Measurements from ENCODE around the gene MAFB.

Gene MAFB

DNA sequence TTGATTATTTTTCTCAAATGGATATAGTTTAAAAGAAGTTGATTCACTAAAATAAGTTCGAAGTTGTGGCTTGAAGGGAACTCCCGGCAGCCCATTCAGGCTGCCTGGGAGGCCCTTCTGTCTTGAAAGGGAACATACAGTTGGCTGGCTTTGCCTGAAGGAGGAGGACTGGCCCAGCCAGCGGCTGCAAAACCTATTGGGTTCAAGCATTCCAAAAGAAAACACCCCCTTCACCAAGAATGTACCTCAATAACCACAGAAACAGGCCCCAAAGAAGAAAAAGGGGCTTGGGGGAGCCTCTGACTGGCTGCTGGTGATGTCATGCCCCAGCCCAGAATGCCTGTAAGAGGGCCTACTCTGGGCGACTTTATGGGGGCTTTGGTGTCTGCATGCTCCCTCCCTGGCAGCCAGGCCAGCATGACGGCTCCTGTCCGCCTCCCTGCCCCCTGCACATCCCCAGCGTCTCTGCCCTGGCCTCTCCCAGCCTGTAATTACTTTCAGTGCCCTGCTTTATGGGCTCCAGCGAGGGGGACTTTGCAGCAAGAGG, 36.5 kb downstream of the MAFB start:
- DNase-seq = no peak

- DNase-seq = no peak
These were observed 37.9 kb downstream of the MAFB start for GRCh38 chr20:40651151-40651550.

GRCh38 chr20:40650707-40651106, 38.3 kb downstream of the MAFB start:
- no peak for DNase-seq

DNA sequence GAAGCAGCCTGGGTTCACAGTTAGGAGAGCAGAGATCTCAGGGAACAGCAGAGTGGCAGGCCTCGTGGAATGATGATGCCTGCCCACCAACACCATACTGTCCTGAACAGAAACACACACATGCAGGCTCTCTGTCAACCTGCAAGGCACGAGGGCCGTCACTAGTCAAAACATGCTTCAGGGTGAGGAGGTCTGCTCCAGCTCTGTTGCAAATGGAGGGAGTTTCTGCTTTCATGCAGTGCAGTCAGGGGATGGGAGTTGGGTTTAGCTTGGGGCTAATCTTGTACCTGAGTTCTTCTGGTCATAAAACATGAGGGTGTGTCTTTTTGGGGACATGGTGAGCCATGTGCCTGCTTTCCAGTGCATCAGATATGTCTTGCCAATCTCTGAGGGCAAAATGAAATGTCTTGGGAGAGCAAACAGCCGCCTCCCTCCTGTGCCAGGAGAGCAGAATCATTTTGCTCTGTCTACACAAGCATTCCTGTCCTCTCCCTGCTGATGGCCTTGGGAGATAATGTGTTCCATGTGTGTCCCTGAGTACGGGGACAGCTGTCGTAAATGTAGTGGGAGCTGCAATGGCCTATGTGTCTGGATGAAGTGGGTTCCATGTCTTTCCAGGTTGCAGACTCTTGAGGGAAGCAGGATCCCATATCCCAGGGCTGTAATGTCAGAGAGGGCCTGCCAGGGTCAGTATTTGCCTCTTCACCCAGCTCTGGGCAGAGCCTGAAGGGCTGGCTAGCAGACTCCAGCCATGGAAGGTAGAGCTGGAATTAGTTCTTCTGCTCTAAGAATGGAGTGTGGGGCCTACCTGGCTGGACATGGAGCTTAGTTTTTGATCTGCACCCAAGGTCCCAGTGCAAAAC, 40.6 kb downstream of the MAFB start:
- DNase-seq = no peak

GRCh38 chr20:40646813-40647212, 42.2 kb downstream of the MAFB start:
- no peak for DNase-seq

DNA sequence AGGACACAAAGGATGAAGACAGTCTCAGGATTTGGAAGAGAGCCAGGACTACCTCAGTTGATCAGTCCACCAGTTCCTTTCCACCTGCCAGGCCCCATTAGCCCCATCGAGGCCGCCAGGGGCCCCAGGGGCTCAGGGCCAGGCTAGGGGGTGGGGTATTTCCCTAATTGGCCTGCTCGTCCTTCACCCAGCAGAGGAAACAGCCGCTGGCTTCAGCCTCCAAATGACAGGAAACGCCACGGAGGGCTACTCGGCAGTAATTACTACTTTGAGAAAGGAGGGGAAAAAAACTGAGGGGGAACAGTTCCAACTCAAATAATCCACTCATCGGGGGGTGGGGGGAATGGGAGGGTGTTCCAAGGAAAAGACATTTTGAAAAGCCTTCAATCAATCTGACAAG, 42.7 kb downstream of the MAFB start:
- no peak for DNase-seq

DNA sequence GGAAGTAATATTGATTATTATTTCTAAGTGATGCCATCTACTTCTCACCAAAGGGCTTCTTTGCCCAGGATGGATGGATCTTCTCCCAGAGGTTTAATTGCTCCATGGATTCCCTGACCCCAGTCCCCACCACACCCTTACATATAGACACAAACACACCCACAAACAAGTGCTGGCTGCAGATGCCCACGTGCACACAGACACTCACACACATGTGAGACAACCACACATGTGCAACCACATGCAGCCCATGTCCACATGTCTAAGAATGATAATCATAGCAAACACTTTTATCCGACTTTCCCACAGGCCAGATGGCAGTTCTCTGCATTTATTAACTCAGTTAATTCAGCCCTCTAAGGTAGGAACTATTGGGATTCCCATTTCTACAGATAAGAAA, 44.2 kb downstream of the MAFB start:
- no peak for DNase-seq

DNA sequence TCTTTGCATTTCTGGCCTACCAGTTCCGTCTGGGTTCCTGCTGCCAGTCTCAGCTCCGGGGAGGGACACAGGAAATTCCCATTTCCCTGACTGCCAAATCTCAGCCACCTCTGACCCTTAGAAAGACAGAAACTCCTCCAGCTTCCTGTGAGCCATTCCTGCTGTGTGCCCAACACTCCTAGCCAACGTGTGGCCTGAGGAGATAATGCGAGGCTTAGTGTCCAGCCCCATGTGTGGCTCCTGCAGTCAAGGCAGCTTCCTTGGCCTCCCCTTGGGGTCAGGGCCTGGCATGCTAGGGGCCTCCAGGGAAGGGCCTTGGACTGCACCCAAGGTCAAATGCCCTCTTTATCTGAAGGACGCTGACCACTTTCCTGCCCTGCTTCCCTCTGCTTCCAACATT, 45.1 kb downstream of the MAFB start:
- DNase-seq = no peak

DNA sequence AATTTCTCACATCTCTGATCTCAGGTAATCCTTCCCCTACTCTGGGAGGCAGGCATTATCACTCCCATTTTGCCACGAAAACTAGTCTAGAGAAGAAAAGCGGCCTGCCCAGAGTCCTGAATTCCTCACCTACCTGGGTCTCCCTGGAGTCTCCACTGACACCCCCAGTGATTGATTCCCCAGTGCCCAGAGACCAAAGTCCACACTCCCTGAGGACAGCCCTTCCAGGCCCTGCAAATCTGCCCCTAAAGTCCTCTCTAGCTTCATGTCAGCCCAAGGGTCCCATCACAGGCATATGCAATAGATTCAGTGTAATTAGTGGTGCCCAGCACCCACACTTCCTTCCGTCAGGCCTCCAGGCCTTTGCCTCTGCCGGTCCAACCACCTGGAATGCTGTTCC, 47.2 kb downstream of the MAFB start:
- DNase-seq = no peak

DNA sequence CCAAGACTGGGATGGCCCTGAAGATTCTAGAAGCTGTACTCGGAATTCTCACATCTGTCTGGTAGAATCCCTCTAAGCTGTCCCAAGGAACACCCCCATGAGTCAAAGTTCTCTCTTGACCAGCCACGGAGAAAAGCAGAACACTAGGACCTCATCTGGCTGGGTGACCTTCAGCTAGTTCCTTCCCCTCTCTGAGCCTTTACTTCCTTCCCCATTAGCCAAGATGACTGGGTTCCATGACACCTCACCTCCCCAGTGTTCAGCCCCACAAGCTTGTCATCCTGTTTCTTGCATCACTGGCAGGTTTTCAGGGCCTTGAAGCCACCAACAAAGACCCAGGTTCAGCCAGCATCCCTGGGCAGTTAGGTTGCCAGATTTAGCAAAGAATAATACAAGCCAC, 47.8 kb downstream of the MAFB start:
- DNase-seq = no peak

DNA sequence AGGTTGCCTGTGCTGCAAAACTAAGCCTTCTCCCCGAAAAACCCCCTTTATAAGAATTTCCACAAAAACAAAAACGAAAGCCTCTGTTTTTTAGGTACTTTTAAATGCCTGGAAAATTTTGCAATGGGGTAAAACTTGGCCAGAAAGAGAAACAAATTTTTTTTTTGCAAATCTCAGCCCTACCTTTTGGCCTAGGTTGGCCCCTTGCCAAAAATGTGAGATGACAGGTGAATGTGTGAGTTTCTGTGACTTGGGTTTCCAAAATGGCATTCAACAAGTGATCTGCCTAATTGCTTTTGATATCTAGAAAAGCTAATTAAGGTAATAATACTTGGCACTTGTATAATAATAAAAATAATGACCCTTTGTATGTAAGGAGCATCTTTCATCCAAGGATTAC, 48.4 kb downstream of the MAFB start:
- DNase-seq = no peak

GRCh38 chr20:40639676-40640355, 49.2 kb downstream of the MAFB start:
- DNase-seq = no peak

DNA sequence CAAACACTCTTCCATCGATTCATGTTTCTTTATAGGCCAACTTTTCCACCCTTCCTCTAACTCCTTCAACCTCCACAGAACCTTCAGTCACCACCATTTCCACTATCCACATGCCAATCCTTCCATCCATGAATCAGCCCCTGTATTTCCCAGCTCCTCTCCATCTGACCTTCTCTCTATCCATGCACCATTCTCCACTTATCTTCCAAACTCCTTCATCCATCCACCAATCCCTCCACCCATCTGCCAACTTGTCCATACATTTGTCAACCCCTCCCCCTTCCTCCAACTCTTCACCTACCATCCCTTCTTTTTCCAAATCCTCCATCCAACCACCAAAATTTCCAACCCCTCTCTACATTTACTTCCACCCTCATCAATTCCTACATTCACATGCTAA, 49.9 kb downstream of the MAFB start:
- no peak for DNase-seq

DNA sequence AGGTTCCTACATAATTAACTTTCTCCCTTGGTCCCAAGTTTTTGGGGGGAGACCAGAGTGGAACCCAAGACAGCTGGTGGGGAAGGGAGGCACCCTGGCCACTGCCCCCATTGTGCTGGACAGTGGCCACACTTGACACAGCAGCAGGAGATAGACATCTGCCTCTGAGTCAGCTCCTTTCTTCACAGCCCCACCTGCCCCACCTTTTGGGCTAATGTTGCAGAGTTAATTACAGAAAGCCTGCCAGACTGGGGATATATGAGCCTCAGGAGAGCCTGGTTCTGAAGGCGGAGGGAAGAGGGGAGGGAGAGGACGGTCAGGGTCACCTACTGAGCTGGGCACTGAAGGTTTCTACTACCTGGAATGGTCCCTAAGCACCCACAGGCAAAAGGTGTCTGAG, 50.6 kb downstream of the MAFB start:
- DNase-seq = no peak

- DNase-seq = no peak
These were observed 51.9 kb downstream of the MAFB start for GRCh38 chr20:40637176-40637575.

- no peak for DNase-seq
These were observed 52.5 kb downstream of the MAFB start for GRCh38 chr20:40636486-40636885.

GRCh38 chr20:40635971-40636370, 53.1 kb downstream of the MAFB start:
- DNase-seq = no peak
